ENCODE measurements around the gene GPC5.
"Not testable (repeated sequence)": the region's sequence is repeated elsewhere in the genome, so short reads cannot be mapped to it uniquely, and the experiment has no call there.

The GPC5 gene

DNA sequence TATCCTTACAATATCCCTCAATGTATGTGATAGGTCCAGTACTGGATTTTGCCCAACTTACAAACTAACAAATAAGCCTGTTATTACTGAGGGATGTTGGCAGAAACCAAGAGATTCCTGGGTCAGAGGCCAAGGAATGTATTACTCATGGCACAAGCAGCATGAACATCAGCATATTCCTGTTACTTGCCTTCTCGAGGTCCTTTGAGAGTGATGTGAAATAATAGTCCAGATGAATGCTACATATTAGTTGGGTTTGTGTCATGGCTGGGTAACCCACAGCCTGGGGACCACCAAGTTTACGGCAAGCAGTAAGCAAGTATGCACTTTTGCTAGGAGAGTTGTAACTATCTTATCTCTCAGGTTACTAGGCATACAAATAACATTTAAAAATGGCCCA, 1443.7 kb downstream of the GPC5 start:
- no peak for DNase-seq (ENCODE audit: low spot score)

DNA sequence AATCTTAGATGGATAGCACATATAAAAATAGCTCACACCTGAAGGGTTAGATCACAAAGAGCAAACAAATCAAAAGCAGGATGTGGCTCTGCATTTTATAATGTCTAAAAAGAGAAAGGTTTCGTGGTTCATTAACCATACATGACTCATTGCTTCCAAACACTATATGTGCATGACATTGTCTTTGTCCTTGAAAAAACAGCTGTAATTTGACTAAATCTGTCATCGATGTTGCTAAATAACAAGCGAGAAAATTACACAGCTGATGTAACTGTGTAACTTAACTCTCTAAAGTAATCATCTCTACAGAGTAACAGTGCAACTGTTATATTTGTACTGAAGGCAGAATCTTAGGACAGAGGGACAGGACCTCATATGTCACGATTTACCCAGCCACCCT, 1445.1 kb downstream of the GPC5 start:
- DNase-seq (ENCODE audit: low spot score), result no peak

DNA sequence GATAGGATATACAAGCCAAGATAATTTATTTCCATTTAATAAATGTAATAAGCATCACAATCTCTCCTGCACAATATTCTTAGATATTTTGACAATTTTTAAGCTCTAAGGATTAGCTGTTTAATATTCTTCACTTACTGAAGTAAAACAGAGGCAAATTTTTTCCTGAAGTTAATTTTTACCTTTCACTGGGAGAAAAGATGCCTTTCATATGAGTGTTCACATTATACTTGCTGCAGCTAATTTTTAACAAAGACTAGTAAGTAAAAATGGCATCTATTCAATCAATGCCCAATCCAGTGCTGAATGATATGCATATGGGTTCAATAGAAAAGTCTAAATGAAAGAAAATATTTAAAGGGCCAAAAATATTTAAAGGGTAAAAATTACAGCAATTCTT, 1451.0 kb downstream of the GPC5 start:
- DNase-seq (ENCODE audit: low spot score), result no peak

DNA sequence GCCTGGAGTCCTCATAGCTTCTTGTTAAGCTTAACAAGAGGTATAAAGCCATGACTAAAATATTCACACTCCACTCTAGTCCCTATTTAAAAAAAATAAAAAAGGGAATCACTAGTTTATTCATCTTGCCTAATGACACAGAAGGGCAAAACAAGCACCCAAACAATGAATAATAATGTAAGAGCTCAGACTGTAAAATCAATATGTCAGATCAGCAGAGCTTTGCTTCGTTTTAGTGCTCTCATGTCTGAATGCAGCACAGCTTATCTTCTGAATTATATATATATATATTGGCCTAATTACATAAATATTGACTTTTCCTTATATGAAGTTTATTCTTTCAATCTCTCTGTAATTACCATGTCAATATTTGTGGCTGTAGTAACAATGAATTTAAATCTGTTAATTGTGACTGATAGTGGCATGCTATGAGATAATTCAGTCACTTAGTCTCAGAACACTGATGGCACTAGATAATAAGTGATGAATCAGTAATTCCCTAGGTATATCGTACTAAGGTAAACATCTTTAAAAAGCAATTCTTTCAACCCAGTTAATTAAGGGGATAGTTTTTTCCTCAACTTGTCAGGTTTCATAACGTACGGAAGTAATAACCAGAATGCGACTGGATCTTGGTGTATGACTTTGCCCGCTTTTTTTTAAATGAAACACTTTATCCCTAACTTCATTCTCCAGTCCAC, 1466.3 kb downstream of the GPC5 start:
- DNase-seq (ENCODE audit: low spot score), result no peak

DNA sequence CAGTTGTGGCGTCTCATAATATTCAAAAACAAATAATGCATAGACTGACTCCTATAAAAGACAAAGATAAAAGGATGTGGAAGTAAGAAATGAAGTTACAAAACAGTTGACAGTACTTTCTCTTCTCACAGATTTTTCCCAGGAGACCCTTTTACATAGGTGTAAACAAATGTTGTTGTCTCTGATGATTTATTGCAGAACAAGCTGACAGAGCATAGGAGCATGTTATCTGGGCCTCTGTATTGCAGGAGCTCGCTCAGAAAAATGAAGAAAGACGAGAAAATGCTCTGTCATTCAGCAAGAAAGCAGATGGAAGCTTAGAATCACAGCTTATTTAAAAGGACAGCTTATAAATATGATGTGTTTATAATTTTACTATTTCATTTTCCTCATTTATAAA, 1474.6 kb downstream of the GPC5 start:
- no peak for DNase-seq (ENCODE audit: low spot score)

DNA sequence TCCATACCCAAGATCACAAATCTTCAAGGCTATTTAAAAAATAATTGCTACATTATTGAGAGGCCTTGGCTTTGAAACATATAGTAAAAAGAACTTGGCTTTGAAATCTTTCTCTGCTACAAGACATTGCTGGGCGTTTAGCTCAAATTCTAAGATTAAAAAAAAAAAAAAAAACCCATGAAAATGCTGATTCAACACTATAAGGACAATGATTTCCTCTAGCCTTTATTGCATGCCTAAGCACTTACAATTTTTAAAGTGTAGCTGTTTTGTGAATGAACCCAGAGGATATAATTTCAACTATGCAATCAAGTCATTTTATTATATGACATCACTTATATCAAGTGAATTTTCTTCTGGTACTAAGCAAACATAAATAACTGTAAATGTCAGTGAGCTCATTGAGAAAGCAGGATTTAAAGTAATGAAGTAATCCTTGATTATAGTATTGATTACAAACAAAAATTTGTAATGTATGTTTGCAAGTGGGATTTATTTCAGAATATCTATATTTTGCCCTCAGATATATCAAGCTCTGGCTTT, 1488.2 kb downstream of the GPC5 start:
- no peak for DNase-seq (ENCODE audit: low spot score)

DNA sequence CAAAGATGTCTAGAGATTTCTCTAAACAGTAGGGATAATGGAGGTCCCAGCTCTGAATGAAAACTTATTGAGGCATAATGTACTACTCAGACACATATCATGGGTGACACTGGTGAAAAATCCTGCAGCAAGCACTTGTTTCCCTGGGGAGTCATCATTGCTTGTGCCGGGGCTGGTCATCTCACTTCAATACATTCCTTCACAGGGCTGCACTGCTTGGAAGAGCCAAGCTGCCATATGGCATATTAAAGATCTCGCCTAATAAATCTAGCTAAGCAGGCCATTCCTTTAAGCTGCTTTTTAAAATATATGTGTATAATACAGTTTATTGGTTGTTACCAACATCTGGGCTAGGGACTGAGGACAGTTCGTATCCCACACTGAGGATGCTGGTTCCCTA, 1496.0 kb downstream of the GPC5 start:
- DNase-seq (ENCODE audit: low spot score), result no peak

DNA sequence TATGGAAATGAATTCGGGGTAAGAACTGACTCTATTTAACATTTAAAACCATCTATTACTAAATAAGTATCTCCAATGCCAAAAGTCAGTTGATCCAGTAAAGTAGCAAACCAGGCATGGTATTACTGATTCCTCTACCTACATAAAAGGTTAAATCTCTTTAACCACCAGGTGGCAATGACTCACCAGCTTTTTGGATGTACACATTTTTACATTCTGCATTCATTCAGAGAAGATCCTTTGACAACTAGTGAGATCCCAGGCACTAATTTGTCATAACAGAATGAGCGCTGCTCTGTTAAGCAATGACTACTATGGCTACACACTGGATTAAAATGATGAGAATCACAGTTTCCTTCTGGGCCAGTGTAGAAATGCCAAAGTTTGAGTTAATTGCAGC, 1498.4 kb downstream of the GPC5 start:
- no peak for DNase-seq (ENCODE audit: low spot score)

DNA sequence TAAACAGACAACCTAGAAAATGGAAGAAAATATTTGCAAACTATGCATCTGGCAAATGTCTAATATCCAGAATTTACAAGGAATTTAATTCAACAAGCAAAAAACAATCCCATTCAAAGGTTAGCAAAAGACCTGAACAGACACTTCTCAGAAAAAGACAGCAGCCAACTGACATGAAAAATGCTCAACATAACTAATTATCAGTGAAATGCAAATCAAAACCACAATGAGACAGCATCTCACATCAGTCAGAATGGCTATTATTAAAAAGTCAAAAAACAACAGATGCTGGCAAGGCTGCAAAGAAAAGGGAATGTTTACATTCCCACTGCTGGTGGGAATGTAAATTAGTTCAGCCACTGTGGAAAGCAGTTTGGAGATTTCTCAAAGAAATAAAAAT, 1500.5 kb downstream of the GPC5 start:
- not testable (repeated sequence) for DNase-seq (ENCODE audit: low spot score)

DNA sequence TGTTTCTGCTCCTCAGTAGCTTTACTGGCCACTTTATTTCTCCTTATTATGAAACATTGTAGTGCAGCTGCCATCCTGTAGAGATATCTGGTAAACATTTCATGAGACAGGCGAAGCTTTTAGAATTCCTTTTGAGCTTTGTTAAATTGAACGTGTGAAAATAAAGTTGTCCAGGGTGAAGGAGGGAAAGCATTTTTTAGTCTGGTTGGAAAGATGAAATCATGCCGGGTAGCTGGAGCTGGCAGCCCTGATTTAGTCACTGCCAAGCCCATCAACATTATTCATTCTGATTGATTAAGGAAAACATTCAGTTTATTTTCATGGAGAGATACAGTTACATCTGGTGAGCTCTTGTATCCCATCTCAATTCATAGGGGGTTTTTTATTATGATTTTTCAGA, 1502.0 kb downstream of the GPC5 start:
- no peak for DNase-seq (ENCODE audit: low spot score)

DNA sequence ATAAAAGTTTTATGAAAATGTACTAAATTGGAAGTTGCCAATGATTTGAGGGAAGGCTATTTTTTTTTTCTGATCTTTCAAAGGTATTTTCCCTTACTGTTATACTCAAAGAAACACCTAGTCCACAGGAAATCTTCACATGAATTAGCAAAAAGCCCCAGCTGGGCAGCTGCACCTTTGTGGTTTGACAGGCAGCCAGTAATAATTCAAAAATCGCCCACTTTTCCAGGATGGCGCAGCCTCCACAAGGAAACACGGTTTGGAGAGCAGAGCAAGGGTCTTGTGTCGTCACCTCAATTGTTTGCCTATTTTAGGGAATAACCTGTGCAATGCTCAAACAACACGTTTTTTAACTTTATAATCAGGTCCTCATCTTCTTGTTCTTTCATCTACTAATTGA, 1503.3 kb downstream of the GPC5 start:
- DNase-seq (ENCODE audit: low spot score), result no peak

DNA sequence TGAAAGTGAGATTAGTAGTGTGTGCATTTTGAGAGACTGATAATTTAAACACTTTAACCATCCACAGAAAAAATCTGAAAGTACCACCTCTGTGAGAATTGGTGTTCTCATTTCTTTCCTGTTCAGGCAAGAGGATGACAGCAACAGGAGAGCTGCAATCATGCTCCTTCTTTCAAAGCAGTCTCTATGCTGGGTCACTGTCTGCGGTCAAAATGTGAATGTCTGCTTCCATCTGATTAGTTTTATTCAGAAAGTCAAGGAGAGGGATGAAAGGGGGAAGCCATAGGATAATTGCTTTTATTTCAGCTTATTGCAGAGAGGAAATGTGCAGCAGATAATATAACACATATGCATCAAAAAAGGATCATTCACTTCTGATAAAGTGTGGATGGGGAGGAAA, 1514.2 kb downstream of the GPC5 start:
- no peak for DNase-seq (ENCODE audit: low spot score)

DNA sequence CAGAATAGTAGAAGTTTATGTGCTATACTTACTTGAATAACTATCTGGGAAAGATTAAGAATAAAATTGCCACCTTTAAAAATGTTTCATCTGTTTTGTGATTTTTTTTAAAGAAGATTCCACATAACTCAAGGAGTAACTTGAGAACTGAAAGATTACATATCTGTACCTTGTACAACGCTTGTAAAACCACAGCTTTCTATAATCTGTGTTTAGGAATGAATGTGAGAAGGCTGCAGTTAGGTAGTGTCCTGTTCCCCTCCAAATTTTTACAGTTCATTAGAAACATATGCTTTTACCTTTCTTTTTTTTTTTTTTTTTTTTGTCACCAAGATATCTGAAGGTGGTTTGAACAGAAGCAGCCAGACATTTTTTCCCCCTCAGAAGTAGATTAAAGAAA, 1515.4 kb downstream of the GPC5 start:
- no peak for DNase-seq (ENCODE audit: low spot score)

All from germinal center (tissue), 1 donor.